ENCODE results near the gene BACH2.

Gene BACH2

DNA sequence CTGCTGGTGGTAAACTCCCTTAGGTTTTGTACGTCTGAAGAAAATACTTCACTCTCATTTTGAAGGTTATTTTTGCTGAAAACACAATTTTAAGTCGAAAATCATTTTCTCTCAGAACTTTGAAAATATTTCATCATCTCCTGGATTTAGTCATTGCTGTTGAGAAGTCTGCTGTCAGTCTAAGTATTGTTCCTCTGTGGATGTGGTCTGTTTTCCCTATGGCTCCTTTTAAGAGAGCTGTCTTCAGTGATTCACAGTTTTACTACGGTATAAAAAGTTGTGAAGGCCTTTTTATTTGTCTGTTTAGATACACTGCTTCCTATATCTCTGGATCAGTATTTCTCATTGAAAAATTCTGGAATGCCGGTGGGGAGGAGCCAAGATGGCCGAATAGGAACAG is 243.0 kb downstream of the BACH2 start:
- no peak for ATAC-seq (ENCODE audit: low read depth)
- Histone ChIP-seq H3K4me1 (ENCODE audit: insufficient read depth, poor library complexity, severe bottlenecking) (peaks cover 2% of the 10 kb centered on the region), H3K36me3 (ENCODE audit: low read depth) (no peaks in the 10 kb centered on the region), H3K4me3 (ENCODE audit: severe bottlenecking) (no peak overlapping the region), H3K9me3 (ENCODE audit: severe bottlenecking) (peaks cover 2% of the 10 kb centered on the region), H3K27ac (ENCODE audit: poor library complexity, severe bottlenecking) (no peak overlapping the region), H3K27me3 (ENCODE audit: insufficient read depth, poor library complexity, severe bottlenecking) (no peaks in the 10 kb centered on the region)
- TF ChIP-seq, protein P1, sequence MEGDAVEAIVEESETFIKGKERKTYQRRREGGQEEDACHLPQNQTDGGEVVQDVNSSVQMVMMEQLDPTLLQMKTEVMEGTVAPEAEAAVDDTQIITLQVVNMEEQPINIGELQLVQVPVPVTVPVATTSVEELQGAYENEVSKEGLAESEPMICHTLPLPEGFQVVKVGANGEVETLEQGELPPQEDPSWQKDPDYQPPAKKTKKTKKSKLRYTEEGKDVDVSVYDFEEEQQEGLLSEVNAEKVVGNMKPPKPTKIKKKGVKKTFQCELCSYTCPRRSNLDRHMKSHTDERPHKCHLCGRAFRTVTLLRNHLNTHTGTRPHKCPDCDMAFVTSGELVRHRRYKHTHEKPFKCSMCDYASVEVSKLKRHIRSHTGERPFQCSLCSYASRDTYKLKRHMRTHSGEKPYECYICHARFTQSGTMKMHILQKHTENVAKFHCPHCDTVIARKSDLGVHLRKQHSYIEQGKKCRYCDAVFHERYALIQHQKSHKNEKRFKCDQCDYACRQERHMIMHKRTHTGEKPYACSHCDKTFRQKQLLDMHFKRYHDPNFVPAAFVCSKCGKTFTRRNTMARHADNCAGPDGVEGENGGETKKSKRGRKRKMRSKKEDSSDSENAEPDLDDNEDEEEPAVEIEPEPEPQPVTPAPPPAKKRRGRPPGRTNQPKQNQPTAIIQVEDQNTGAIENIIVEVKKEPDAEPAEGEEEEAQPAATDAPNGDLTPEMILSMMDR (IDR thresholded peaks at IDR 0.05; ENCODE audit: poor library complexity, severe bottlenecking) = no peak
- no peak for DNase-seq (ENCODE audit: low spot score)

- H3K4me1 ChIP-seq (ENCODE audit: insufficient read depth, poor library complexity, severe bottlenecking) = peaks cover 2% of the 10 kb centered on the region
- peaks cover 2% of the 10 kb centered on the region for H3K9me3 ChIP-seq (ENCODE audit: severe bottlenecking)
- ATAC-seq (ENCODE audit: low read depth) (no peak), DNase-seq (ENCODE audit: low spot score) (no peak)
- no peaks in the 10 kb centered on the region for H3K27me3 ChIP-seq (ENCODE audit: insufficient read depth, poor library complexity, severe bottlenecking)
- no peaks in the 10 kb centered on the region for H3K36me3 ChIP-seq (ENCODE audit: low read depth)
- TF ChIP-seq, protein P1 (IDR thresholded peaks at IDR 0.05; ENCODE audit: poor library complexity, severe bottlenecking) = no peak
- no peak overlapping the region for H3K4me3 ChIP-seq (ENCODE audit: severe bottlenecking)
- no peak overlapping the region for H3K27ac ChIP-seq (ENCODE audit: poor library complexity, severe bottlenecking)
Observed at GRCh38 chr6:90049295-90049694, 247.3 kb downstream of the BACH2 start.

DNA sequence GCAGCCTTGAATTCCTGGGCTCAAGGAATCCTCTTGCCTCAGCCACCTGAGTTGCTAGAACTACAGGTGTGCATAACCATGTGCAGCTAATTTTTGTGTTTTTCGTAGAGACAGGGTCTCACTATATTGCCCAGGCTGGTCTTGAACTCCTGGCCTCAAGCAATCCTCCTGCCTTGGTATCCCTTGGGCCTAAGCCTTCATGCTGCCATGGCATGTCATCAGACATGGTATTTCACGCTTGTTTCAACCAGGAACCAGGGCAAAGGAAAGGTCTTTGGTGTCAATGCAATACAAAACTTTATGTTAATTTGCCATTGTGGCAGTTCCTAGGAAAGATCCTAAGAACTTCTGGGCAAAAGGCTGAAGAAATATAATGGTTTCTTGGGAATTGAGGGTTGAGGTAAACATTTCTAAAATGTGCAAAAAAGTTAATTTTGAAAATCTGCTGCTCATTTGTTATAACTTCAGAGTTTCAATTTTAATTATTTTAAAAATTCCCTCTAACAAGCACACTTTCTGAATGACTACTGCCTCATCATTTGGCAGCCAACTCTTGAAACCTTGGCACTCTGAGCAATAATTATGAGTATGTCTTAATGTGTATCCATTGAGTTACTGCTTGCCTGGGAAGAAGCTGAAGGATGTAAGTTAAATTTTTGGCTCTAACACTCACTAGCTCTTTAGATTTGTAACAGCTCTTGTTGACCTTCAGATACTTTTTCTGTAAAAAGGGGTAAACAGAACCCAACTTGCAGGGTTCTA is 248.3 kb downstream of the BACH2 start:
- TF ChIP-seq, protein P1 (IDR thresholded peaks at IDR 0.05; ENCODE audit: poor library complexity, severe bottlenecking) = no peak
- Histone ChIP-seq H3K27me3 (ENCODE audit: insufficient read depth, poor library complexity, severe bottlenecking) (no peaks in the 10 kb centered on the region), H3K36me3 (ENCODE audit: low read depth) (no peaks in the 10 kb centered on the region), H3K27ac (ENCODE audit: poor library complexity, severe bottlenecking) (no peak overlapping the region), H3K4me1 (ENCODE audit: insufficient read depth, poor library complexity, severe bottlenecking) (peaks cover 2% of the 10 kb centered on the region), H3K9me3 (ENCODE audit: severe bottlenecking) (peaks cover 2% of the 10 kb centered on the region), H3K4me3 (ENCODE audit: severe bottlenecking) (no peak overlapping the region)
- no peak for DNase-seq (ENCODE audit: low spot score)
- ATAC-seq (ENCODE audit: low read depth) = no peak

- no peak for ATAC-seq (ENCODE audit: low read depth)
- Histone ChIP-seq H3K27me3 (ENCODE audit: insufficient read depth, poor library complexity, severe bottlenecking) (no peaks in the 10 kb centered on the region), H3K36me3 (ENCODE audit: low read depth) (no peaks in the 10 kb centered on the region), H3K27ac (ENCODE audit: poor library complexity, severe bottlenecking) (no peak overlapping the region), H3K4me1 (ENCODE audit: insufficient read depth, poor library complexity, severe bottlenecking) (no peaks in the 10 kb centered on the region), H3K4me3 (ENCODE audit: severe bottlenecking) (no peak overlapping the region), H3K9me3 (ENCODE audit: severe bottlenecking) (no peaks in the 10 kb centered on the region)
- no peak for DNase-seq (ENCODE audit: low spot score)
- TF ChIP-seq, protein P1 (IDR thresholded peaks at IDR 0.05; ENCODE audit: poor library complexity, severe bottlenecking) = no peak
Observed at GRCh38 chr6:90045535-90045934, 251.1 kb downstream of the BACH2 start.

DNA sequence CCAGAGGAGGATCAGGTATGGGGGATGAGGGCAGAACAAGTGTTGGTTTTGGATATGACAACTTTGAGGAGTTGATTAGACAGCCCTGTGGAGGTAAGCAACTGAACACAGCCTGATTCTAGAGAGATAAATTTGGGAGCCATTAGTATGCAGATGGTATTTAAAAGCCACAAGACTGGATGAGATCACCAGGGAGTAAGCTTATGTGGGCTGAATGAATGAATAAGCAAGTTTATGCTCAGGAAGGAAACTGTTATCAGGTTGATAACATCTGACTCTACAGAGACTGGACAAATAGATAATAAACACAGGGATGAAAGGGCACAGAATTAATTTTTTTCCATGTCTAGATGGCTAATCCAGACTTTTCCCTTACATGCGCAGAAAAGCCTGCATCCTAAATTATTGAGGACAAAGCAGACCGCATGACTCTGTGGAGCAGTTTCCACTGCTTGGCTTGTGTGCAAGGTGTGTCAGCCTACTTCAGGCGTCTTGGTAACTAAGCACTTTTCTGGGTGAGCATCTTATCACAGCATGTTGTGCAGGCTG is 251.7 kb downstream of the BACH2 start:
- H3K27me3 ChIP-seq (ENCODE audit: insufficient read depth, poor library complexity, severe bottlenecking) = no peaks in the 10 kb centered on the region
- no peaks in the 10 kb centered on the region for H3K9me3 ChIP-seq (ENCODE audit: severe bottlenecking)
- no peaks in the 10 kb centered on the region for H3K36me3 ChIP-seq (ENCODE audit: low read depth)
- no peak for DNase-seq (ENCODE audit: low spot score)
- TF ChIP-seq, protein P1 (IDR thresholded peaks at IDR 0.05; ENCODE audit: poor library complexity, severe bottlenecking) = no peak
- H3K4me3 ChIP-seq (ENCODE audit: severe bottlenecking) = no peak overlapping the region
- H3K4me1 ChIP-seq (ENCODE audit: insufficient read depth, poor library complexity, severe bottlenecking) = no peaks in the 10 kb centered on the region
- H3K27ac ChIP-seq (ENCODE audit: poor library complexity, severe bottlenecking) = no peak overlapping the region
- no peak for ATAC-seq (ENCODE audit: low read depth)
